Measurements from ENCODE around the gene IL17RD.

DNA sequence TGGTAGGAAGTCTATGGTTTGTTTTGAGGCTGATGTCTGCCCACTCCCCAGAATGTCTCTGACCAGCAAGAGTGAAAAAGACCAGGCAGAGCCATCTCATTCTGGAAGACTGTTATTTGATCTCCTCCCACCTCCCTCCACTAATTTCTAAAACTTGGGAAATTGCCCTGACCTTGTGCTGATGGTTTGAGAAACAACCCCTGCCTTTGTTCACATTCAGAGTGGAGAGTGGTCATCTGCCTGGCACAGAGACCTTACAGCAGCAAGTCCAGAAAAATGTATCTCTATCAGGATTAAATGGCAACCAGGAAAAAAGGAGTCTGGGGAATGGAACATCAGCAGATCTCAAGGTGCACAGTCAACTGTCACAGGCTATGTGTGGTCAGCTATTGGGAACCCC, 79.0 kb downstream of the IL17RD start:
- TF ChIP-seq, protein P1, sequence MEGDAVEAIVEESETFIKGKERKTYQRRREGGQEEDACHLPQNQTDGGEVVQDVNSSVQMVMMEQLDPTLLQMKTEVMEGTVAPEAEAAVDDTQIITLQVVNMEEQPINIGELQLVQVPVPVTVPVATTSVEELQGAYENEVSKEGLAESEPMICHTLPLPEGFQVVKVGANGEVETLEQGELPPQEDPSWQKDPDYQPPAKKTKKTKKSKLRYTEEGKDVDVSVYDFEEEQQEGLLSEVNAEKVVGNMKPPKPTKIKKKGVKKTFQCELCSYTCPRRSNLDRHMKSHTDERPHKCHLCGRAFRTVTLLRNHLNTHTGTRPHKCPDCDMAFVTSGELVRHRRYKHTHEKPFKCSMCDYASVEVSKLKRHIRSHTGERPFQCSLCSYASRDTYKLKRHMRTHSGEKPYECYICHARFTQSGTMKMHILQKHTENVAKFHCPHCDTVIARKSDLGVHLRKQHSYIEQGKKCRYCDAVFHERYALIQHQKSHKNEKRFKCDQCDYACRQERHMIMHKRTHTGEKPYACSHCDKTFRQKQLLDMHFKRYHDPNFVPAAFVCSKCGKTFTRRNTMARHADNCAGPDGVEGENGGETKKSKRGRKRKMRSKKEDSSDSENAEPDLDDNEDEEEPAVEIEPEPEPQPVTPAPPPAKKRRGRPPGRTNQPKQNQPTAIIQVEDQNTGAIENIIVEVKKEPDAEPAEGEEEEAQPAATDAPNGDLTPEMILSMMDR (IDR thresholded peaks at IDR 0.05 in 4 of 5, conservative IDR thresholded peaks at IDR 0.05 in 1 of 5) = no peak
- TF ChIP-seq POLR2A (IDR thresholded peaks at IDR 0.05) = no peak

All from gastrocnemius medialis (tissue), 4 donors.